HFF-Myc (cell line): ENCODE measurements around the gene TRIO.

Experiments used
- DNase-seq: peaks from one replicate; pipeline ENCODE4 v3.0.0-alpha.2; 2011; ENCODE audit warnings: low read depth; ENCODE audit errors: extremely low read depth
- H3K4me3 ChIP-seq: replicated peaks from 2 replicates; pipeline ENCODE4 v1.5.1; 2011; ENCODE audit warnings: low read depth, mild to moderate bottlenecking, control low read depth, low read length
- CTCF ChIP-seq: IDR thresholded peaks from 2 replicates; pipeline ENCODE4 v1.5.1; 2012; ENCODE audit warnings: mild to moderate bottlenecking, low read depth, low read length, control low read depth; ENCODE audit errors: missing control alignments

TRIO gene

GRCh38 chr5:14510880-14511279 is 367.7 kb downstream of the TRIO start:
- DNase-seq: no peak
- H3K4me3 ChIP-seq: no peak overlapping the region
- TF ChIP-seq CTCF: no peak

DNA sequence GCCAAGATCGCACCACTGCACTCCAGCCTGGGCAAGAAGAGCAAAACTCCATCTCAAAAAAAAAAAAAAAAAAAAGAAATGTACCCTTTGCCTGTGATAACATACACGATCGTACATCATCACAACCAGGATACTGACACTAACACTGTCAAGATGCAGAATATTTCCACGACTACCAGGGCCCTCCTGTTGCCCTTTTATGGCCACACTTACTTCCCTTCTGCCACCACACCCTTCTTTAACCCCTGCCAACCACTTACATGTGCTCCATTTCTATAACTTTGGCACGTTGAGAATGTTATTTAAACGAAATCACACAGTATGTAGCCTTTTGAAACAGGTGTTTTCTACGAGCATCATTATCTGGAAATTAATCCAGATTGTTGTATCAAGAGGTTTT is 369.4 kb downstream of the TRIO start:
- no peak for DNase-seq
- H3K4me3 ChIP-seq: no peak overlapping the region
- TF ChIP-seq CTCF: no peak

- no peak overlapping the region for H3K4me3 ChIP-seq
- no peak for TF ChIP-seq CTCF
- no peak for DNase-seq
Measured at GRCh38 chr5:14513266-14513665, 370.1 kb downstream of the TRIO start.

DNA sequence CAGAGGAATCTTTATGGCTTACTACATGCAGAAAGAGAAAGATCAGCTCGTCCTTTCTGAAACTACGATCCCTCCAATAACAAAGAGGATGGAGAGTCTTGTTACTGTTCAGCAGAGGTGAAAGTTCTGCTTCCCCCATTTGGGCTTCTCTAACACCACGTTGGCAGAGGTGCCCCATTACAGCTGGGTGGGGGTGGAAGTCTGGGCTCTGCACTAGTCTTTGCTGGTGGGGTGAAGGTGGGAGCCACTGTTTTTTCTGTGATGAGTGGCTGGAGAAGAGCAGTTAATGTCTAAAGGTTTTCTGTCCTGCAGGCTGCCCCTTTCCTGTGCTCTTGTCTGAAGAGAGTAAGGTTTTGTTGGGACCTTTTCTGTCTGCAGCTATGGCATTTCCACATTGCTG is 373.8 kb downstream of the TRIO start:
- TF ChIP-seq CTCF: no peak
- H3K4me3 ChIP-seq: no peak overlapping the region
- DNase-seq: no peak

GRCh38 chr5:14518638-14519037 is 375.5 kb downstream of the TRIO start:
- no peak for TF ChIP-seq CTCF
- no peak for DNase-seq
- H3K4me3 ChIP-seq: no peak overlapping the region

DNA sequence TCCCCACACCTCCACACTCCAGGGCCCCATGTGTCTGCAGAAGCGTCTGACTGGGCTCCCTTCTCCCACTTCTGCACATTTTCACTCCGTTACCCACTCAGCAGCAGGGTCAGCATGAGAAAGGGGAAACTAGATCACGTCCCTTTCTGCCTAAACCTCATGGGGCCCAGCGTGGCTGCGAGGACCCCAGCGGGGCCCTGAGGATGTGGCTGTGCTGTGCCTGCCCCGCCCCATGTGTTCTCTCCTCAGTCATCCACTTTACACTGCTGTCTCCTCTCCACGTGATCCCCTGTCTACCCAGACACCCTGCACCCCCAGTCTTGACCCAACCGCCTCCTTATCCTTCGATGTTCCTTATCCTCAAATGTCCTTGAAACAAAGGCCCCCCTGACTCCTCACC is 378.6 kb downstream of the TRIO start:
- no peak overlapping the region for H3K4me3 ChIP-seq
- no peak for TF ChIP-seq CTCF
- DNase-seq: no peak

GRCh38 chr5:14522721-14523120 is 379.6 kb downstream of the TRIO start:
- no peak for DNase-seq
- no peak for TF ChIP-seq CTCF
- no peak overlapping the region for H3K4me3 ChIP-seq
